GM21619 (cell line): ENCODE measurements around the gene PIK3AP1.

Experiments used
- ATAC-seq: cut with Tn5 transposase; IDR thresholded peaks from one replicate; pipeline ENCODE4 v1.9.1; 2021; ENCODE audit not compliant: unreplicated experiment

Gene PIK3AP1

GRCh38 chr10:96646751-96647166 is 73.6 kb downstream of the PIK3AP1 start:
- no peak for ATAC-seq

GRCh38 chr10:96646301-96646700 is 74.0 kb downstream of the PIK3AP1 start:
- no peak for ATAC-seq

GRCh38 chr10:96645191-96645721 is 75.1 kb downstream of the PIK3AP1 start:
- ATAC-seq, result peak; percentile 49

GRCh38 chr10:96643920-96644319 is 76.4 kb downstream of the PIK3AP1 start:
- no peak for ATAC-seq

GRCh38 chr10:96642973-96643372 is 77.3 kb downstream of the PIK3AP1 start:
- no peak for ATAC-seq

- ATAC-seq, result no peak
Observed at GRCh38 chr10:96642530-96642929, 77.8 kb downstream of the PIK3AP1 start.

GRCh38 chr10:96641396-96642295 is 78.7 kb downstream of the PIK3AP1 start:
- ATAC-seq, result no peak

- no peak for ATAC-seq
Observed at GRCh38 chr10:96639899-96640298, 80.4 kb downstream of the PIK3AP1 start.

- ATAC-seq, result no peak
Observed at GRCh38 chr10:96638696-96639095, 81.6 kb downstream of the PIK3AP1 start.

GRCh38 chr10:96638120-96638519 is 82.2 kb downstream of the PIK3AP1 start:
- ATAC-seq, result no peak

GRCh38 chr10:96637709-96638108 is 82.6 kb downstream of the PIK3AP1 start:
- ATAC-seq, result no peak

GRCh38 chr10:96636551-96636950 is 83.8 kb downstream of the PIK3AP1 start:
- no peak for ATAC-seq

- no peak for ATAC-seq
Observed at GRCh38 chr10:96632974-96633710, 87.2 kb downstream of the PIK3AP1 start.

- ATAC-seq, result no peak
Observed at GRCh38 chr10:96627292-96627691, 93.0 kb downstream of the PIK3AP1 start.

- ATAC-seq, result no peak
Observed at GRCh38 chr10:96626795-96627194, 93.5 kb downstream of the PIK3AP1 start.

- ATAC-seq, result no peak
Observed at GRCh38 chr10:96625173-96625572, 95.1 kb downstream of the PIK3AP1 start.

- no peak for ATAC-seq
Observed at GRCh38 chr10:96622013-96622787, 98.1 kb downstream of the PIK3AP1 start.

GRCh38 chr10:96619796-96620773 is 100.2 kb downstream of the PIK3AP1 start:
- ATAC-seq, result no peak

GRCh38 chr10:96619120-96619519 is 101.2 kb downstream of the PIK3AP1 start:
- no peak for ATAC-seq

- no peak for ATAC-seq
Observed at GRCh38 chr10:96618653-96619052, 101.7 kb downstream of the PIK3AP1 start.
